CD14-positive monocyte (primary cell): Measurements from ENCODE around the gene NMNAT1. TPM values are rescaled to one million over a fixed set of nuclear protein-coding genes. Genes with fewer than 3 reads are reported as not detected.

Source experiments
- DNase-seq, 3 donors: peaks; one replicate each; pipeline ENCODE4 v3.0.0-alpha.2; 2011 to 2022
- H2AFZ ChIP-seq: 2 replicates; pipeline ENCODE4 v1.6.0; 2012; ENCODE audit warnings: mild to moderate bottlenecking, low read depth, low read length, inconsistent platforms; ENCODE audit not compliant: insufficient read depth, poor library complexity, severe bottlenecking
- H3K27ac ChIP-seq, 2 donors: 1 replicate in 1 of 2; 2 replicates in 1 of 2; pipeline ENCODE4 v1.5.1; 2012 to 2013; ENCODE audit warnings: low read length in 2 of 2, control low read depth in 1 of 2, inconsistent platforms in 1 of 2, low read depth in 1 of 2, mild to moderate bottlenecking in 1 of 2
- H3K27me3 ChIP-seq, 2 donors: one replicate each; pipeline versions ENCODE4 v1.6.0 to v1.6.1; 2011 to 2013; ENCODE audit warnings: low read length in 2 of 2; ENCODE audit not compliant: control insufficient read depth in 2 of 2, insufficient read depth in 2 of 2
- H3K36me3 ChIP-seq, 2 donors: replicated peaks in 1 of 2; 1 replicate in 1 of 2; 2 replicates in 1 of 2; pipeline versions ENCODE4 v1.5.1 to v1.6.1; 2012 to 2013; ENCODE audit warnings: low read length in 2 of 2, control low read depth in 1 of 2, inconsistent platforms in 1 of 2, mild to moderate bottlenecking in 1 of 2; ENCODE audit not compliant: insufficient read depth in 2 of 2, control insufficient read depth in 1 of 2
- H3K4me1 ChIP-seq, 2 donors: 1 replicate in 1 of 2; 2 replicates in 1 of 2; pipeline versions ENCODE4 v1.5.1 to v1.6.1; 2012 to 2013; ENCODE audit warnings: low read length in 2 of 2, control low read depth in 1 of 2, inconsistent platforms in 1 of 2, mild to moderate bottlenecking in 1 of 2, moderate library complexity in 1 of 2; ENCODE audit not compliant: insufficient read depth in 2 of 2, control insufficient read depth in 1 of 2
- H3K4me2 ChIP-seq: replicated peaks from 2 replicates; pipeline ENCODE3; 2012; ENCODE audit warnings: low read length, moderate library complexity, mild to moderate bottlenecking; ENCODE audit not compliant: poor library complexity, severe bottlenecking; ENCODE audit errors: extremely low read depth
- H3K4me3 ChIP-seq, 3 experiments: fragments of 200-600 bp in 1 of 3; sonication (generic) in 1 of 3; replicated peaks in 1 of 3; 1 replicate in 2 of 3; 2 replicates in 1 of 3; pipeline ENCODE4 v1.5.1; 2011 to 2013; ENCODE audit warnings: low read length in 3 of 3, mild to moderate bottlenecking in 3 of 3, control low read depth in 2 of 3, low read depth in 2 of 3, inconsistent platforms in 1 of 3, moderate library complexity in 1 of 3
- H3K79me2 ChIP-seq: 2 replicates; pipeline ENCODE4 v1.6.0; 2012; ENCODE audit warnings: mild to moderate bottlenecking, control low read depth, inconsistent platforms, low read length, moderate library complexity; ENCODE audit not compliant: insufficient read depth
- H3K9ac ChIP-seq: 2 replicates; pipeline ENCODE4 v1.6.0; 2017; ENCODE audit warnings: low read length, mild to moderate bottlenecking; ENCODE audit not compliant: insufficient read depth, poor library complexity, severe bottlenecking
- H3K9me3 ChIP-seq, 2 donors: replicated peaks in 1 of 2; 1 replicate in 1 of 2; 2 replicates in 1 of 2; pipeline versions ENCODE4 v1.5.1 to v1.6.1; 2012 to 2013; ENCODE audit warnings: low read length in 2 of 2, control low read depth in 1 of 2; ENCODE audit not compliant: control insufficient read depth in 1 of 2, insufficient read depth in 1 of 2
- H4K20me1 ChIP-seq: 2 replicates; pipeline ENCODE4 v1.6.0; 2012; ENCODE audit warnings: mild to moderate bottlenecking, low read length, control low read depth, moderate library complexity; ENCODE audit not compliant: insufficient read depth
- H3K27ac Mint-ChIP-seq, 7 donors: one replicate each; pipeline ENCODE4 v1.8.0; 2020; ENCODE audit warnings: mild to moderate bottlenecking in 7 of 7, mixed read lengths in 7 of 7, moderate library complexity in 6 of 7, inconsistent platforms in 2 of 7
- H3K27me3 Mint-ChIP-seq, 3 donors: one replicate each; pipeline ENCODE4 v1.8.0; 2021 to 2022; ENCODE audit warnings: low read depth in 3 of 3, mild to moderate bottlenecking in 3 of 3, mixed read lengths in 3 of 3, moderate library complexity in 3 of 3, inconsistent platforms in 1 of 3
- H3K36me3 Mint-ChIP-seq, 2 donors: one replicate each; pipeline ENCODE4 v1.8.0; 2020; ENCODE audit warnings: mixed read lengths in 2 of 2, inconsistent platforms in 1 of 2, mild to moderate bottlenecking in 1 of 2
- H3K4me1 Mint-ChIP-seq: one replicate; pipeline ENCODE4 v1.8.0; 2020; ENCODE audit warnings: mild to moderate bottlenecking, mixed read lengths
- H3K4me3 Mint-ChIP-seq, 2 donors: one replicate each; pipeline ENCODE4 v1.8.0; 2020; ENCODE audit warnings: mild to moderate bottlenecking in 2 of 2, mixed read lengths in 2 of 2, moderate library complexity in 1 of 2
- H3K9me3 Mint-ChIP-seq, 7 donors: one replicate each; pipeline ENCODE4 v1.8.0; 2020 to 2022; ENCODE audit warnings: mixed read lengths in 7 of 7, mild to moderate bottlenecking in 6 of 7, moderate library complexity in 6 of 7, inconsistent platforms in 2 of 7
- CTCF ChIP-seq: fragments of 200-600 bp; IDR thresholded peaks from one replicate; pipeline ENCODE4 v1.8.0; 2022; ENCODE audit warnings: antibody characterized with exemption, mild to moderate bottlenecking
- WGBS: methylation state at CpG from one replicate; pipeline ENCODE4 v1.1.5; 2013; ENCODE audit warnings: missing lambda C conversion rate; ENCODE audit not compliant: insufficient coverage; 5-methylcytosine and 5-hydroxymethylcytosine counted together
- intact Hi-C, 2 donors: fragments of 100-400 bp; cut with micrococcal nuclease; formaldehyde crosslinking; loops; one replicate each; pipeline versions ENCODE4 v1.15.0 to v1.15.1; 2023
- polyA plus RNA-seq, 3 donors: library from polyadenylated mRNA; depleted of rRNA in 1 of 3; unstranded in 2 of 3; stranded (reverse) in 1 of 3; fragments of 300-500 nt in 2 of 3; fragments of >200 nt in 1 of 3; fragmentation: Illumina TruSeq in 2 of 3; gene quantifications; 1 replicate in 2 of 3; 2 replicates in 1 of 3; pipeline ENCODE4 v1.2.3, GENCODE V29; 2012 to 2021

Gene NMNAT1
- polyA plus RNA-seq, 3 donors = 6.8 to 9.9 (median 7.1) TPM

GRCh38 chr1:9900142-9901043 is 42.9 kb upstream of the NMNAT1 start:
- Mint-ChIP-seq H3K27me3 (no peaks in the 10 kb centered on the region), H3K36me3 (no peaks in the 10 kb centered on the region), H3K9me3 (no peaks in the 10 kb centered on the region), H3K4me1 (peaks cover 56% of the 10 kb centered on the region), H3K4me3 (peak overlapping the region; percentile 90 to 98), H3K27ac (peak overlapping the region; percentile 94 to 98 (median 97))
- 0% methylated on average over 3 of the region's 18 CpGs for WGBS
- no peaks in the 10 kb centered on the region for H3K27me3 ChIP-seq
- peaks cover 12% of the 10 kb centered on the region for H4K20me1 ChIP-seq
- no peaks in the 10 kb centered on the region for H3K36me3 ChIP-seq
- H3K4me3 ChIP-seq = peak overlapping the region; percentile 29 to 78 (median 37)
- H3K9me3 ChIP-seq = no peaks in the 10 kb centered on the region
- H3K4me1 ChIP-seq = peaks cover 42 to 48% of the 10 kb centered on the region in 2 donors
- DNase-seq = peak; percentile 84 to 91 (median 91)
- no peak for TF ChIP-seq CTCF
- H3K9ac ChIP-seq = peak overlapping the region; percentile 39
- intact Hi-C loops = loop anchor here in 1 of 2 donors (10.0 kb wide), 1 partner anchor 216 kb away; no protein-coding TSS in a partner anchor
- peak overlapping the region; percentile 81 for H2AFZ ChIP-seq
- peak overlapping the region; percentile 88 for H3K4me2 ChIP-seq
- peaks cover 79% of the 10 kb centered on the region for H3K79me2 ChIP-seq
- H3K27ac ChIP-seq = peak overlapping the region; percentile 86

- Histone ChIP-seq H4K20me1 (peaks cover 12% of the 10 kb centered on the region), H3K9me3 (no peaks in the 10 kb centered on the region), H3K9ac (peak overlapping the region; percentile 39), H3K4me3 (peak overlapping the region in 1 of 3 experiments; percentile 78), H3K4me2 (peak overlapping the region; percentile 88), H3K27ac (peak overlapping the region; percentile 86), H2AFZ (peak overlapping the region; percentile 81), H3K4me1 (peaks cover 42 to 51% of the 10 kb centered on the region in 2 donors), H3K79me2 (peaks cover 77% of the 10 kb centered on the region), H3K36me3 (no peaks in the 10 kb centered on the region), H3K27me3 (no peaks in the 10 kb centered on the region)
- Mint-ChIP-seq H3K9me3 (no peaks in the 10 kb centered on the region), H3K27ac (peak overlapping the region; percentile 94 to 98 (median 97)), H3K36me3 (peaks cover 0 to under 1% of the 10 kb centered on the region in 2 donors), H3K4me3 (peak overlapping the region; percentile 90 to 98), H3K4me1 (peaks cover 54% of the 10 kb centered on the region), H3K27me3 (no peaks in the 10 kb centered on the region)
- intact Hi-C loops = loop anchor here in 1 of 2 donors (10.0 kb wide), 1 partner anchor 217 kb away; no protein-coding TSS in a partner anchor
- no peak for TF ChIP-seq CTCF
- DNase-seq = no peak
- 90% methylated on average over 3 of the region's 9 CpGs for WGBS
Observed at GRCh38 chr1:9901148-9902059, 41.9 kb upstream of the NMNAT1 start.
